GM19240 (cell line): ENCODE measurements around the gene LGALS9C.
"Not testable (repeated sequence)": the region's sequence is repeated elsewhere in the genome, so short reads cannot be mapped to it uniquely, and the experiment has no call there.

Experiments
- DNase-seq: peaks from one replicate; pipeline ENCODE4 v3.0.0; 2011; ENCODE audit warnings: low spot score; ENCODE audit not compliant: insufficient read length

LGALS9C gene

DNA sequence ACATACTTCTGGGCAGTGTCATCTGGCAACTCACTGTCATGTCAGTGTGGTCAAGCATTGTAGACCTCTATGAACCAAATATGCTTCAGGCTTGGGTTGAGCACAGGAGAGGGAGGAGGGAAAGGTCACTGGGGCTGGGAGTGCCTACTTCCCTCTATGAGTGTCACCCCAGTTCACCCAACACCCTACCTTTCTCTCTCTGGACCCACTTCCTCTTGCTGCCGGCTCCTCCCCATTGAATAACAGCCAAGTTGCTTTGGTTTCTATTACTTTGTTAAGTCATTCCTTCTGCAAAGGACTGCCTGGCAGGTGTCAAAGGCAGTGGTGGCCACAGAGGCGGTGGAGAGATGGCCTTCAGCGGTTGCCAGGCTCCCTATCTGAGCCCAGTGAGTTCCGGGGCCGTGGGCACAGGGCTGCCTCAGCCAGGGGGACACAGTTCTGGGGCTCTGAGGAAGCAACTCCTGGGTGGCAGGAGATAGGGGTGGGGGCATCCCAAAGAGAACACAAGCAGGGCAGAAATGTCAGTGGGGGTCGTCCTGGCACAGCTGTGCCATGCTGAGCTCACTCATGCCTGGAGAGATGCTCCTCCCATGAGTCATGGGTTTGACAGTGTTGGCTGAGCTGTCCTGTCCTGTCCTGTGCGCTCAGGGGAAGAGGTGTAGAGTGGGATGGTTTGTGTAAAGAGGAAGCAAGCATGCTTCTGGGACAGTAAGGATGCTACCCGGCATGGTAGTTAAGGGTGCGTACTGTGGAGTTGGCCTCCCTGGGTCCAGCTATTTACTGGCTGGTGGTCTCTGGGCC, at the start of gene LGALS9C:
Gene LGALS9C, plus strand, starts transcription at position 282 of the 801 bp plus-strand sequence. Its CDS starts 66 bp downstream, at position 348.
- DNase-seq = peak; percentile 19

DNA sequence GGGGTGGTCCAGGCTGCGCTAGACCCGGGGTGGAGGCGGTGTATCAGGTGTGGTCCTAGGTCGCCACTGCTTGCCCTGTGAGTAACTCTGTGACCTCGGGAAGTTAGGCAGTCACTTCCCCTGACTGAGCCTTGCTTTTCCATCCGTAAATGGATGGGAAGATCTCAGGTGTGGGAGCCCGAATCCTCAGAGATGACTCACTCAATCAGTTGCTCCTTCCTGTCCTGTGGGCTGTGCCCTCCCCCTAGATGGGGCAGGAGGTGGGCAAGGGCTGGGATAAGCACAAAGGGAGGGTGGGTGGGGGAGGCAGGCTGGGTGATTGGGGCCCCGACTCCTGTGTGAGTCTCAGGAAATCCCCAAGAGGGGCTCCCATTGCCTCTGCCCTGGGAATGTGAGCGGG, 44.4 kb upstream of the LGALS9C start:
- DNase-seq = not testable (repeated sequence)

DNA sequence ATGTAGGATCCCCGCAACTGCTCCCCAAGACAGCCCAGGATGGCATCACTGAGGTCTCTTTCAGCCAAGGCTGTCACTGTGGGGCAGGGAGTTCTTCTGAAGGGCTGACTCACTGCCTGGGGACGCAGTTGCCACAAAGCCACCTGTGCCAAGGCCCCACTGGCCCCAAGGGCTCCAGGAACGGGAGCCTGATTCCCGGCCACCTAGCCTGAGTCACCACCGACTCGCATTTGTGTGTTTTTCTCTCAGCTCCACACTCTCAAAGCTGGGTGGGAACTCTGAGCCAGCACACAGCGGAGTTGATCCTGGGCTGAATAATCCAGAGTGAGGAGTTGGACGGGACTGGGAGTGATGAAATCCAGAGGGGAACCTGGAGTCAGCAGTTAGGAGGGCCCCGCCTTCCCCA, 37.1 kb upstream of the LGALS9C start:
- DNase-seq = not testable (repeated sequence)

DNA sequence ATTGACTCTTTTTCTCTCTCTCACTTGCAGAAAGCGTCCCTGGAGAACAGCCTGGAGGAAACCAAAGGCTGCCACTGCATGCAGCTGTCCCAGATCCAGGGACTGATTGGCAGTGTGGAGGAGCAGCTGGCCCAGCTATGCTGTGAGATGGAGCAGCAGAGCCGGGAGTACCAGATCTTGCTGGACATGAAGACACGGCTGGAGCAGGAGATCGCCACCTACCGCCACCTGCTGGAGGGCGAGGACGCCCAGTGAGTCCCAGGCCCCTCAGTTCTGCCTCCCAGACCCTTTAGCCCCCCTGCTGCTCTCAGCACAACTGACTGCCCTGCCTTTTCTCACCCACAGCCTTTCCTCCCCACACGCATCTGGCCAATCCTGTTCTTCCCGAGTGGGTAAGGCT, 34.5 kb upstream of the LGALS9C start:
- not testable (repeated sequence) for DNase-seq

DNA sequence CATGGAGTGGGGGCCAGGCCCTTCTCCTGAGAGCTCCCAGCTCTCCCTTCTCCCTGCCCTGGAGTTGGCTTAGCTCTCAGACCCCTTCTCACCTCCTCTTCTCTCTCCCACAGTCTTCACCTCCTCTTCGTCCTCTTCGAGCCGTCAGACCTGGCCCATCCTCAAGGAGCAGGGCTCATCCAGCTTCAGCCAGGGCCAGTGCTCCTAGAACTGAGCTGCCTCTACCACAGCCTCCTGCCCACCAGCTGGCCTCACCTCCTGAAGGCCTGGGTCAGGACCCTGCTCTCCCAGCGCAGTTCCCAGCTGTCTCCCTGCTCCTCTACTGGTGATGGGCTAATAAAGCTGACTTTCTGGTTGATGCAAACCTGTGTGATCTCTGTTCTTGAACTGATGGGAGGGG, 34.1 kb upstream of the LGALS9C start:
- not testable (repeated sequence) for DNase-seq

DNA sequence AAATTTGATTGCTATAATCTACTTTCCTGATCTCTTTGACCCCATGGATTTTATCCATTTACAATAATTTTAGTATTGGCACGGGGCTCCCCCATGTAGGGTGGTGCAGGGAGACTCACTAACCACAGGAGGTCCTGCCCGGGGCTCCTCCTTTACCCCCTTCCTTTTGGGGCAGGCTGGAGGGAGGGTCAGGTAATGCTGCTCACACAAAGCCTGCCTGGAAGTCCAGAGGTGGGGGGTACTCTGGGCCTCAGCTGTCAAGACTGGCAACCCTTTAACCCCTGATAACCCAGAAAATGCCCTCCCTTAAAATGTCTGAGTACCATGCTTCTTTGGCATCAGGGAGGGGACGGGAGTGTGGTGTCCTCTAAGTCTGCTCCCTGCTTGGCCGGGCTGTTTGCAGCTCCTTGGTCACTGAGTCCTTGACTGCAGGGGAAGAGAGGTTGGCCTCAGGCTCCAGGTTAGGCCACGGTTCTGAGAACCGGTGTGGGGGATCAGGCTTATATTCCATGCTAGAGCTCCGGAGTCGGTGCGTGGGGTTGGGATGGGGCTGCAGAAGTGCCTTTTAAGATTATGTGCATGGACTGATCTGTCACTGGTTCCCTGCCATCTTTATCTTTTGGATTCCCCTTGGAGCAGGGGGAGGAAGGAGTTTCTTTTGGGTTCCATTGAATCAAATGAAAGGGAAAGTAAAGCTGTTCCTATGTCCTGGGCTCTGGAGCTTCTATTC, 28.9 kb upstream of the LGALS9C start:
- not testable (repeated sequence) for DNase-seq

DNA sequence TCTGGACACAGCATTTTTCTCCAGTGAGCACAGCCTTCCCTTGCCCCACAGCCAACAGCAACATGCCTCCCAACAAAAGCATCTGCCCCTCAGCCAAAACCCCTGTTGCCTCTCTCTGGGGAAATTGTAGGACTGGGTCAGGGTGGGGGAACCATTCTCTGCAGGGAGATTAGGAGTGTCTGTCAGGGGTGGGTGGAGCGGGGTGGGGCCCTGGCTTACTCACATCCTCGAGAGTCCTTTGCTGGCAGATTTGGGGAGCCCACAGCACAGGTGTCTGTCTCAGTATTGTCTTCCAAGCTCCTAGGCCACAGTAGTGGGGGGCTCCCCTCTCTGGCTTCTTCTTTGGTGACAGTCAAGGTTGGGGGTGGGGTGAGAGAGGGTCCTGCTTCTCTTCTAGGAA, 28.3 kb upstream of the LGALS9C start:
- DNase-seq = not testable (repeated sequence)

DNA sequence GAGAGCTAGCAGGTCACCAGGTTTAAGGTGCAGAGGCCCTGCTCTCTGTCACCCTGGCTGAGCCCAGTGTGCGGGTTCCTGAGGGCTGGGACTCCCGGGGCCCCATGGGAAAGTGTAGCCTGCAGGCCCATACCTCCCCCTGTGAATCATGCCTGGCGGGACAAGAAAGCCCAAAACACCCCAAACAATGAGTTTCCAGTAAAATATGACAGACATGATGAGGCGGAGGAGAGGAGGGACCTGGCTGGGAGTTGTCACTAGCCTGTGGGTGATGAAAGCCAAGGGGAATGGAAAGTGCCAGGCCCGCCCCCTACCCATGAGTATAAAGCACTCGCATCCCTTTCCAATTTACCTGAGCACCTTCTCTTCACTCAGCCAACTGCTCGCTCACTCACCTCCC, 26.8 kb upstream of the LGALS9C start:
- DNase-seq = not testable (repeated sequence)

DNA sequence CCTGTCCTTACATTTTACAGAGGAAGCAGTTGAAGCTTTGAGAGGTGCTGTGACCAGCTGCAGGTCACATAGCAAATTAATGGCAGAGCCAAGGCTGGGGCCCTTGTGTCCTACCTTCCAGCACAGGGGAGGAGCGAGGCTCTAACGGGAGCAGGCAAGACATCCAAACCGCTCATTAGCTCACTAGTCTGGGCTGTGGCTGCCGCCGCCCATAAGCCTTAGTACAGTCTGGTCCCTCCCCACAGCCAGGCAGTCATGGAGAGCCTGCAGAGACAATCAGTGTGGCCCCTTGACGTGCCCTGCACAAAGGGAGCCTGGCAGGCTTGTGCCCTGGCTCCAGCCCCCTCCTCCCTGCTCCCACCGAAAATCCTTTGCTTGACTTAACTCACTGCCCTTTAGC, 25.6 kb upstream of the LGALS9C start:
- not testable (repeated sequence) for DNase-seq

DNA sequence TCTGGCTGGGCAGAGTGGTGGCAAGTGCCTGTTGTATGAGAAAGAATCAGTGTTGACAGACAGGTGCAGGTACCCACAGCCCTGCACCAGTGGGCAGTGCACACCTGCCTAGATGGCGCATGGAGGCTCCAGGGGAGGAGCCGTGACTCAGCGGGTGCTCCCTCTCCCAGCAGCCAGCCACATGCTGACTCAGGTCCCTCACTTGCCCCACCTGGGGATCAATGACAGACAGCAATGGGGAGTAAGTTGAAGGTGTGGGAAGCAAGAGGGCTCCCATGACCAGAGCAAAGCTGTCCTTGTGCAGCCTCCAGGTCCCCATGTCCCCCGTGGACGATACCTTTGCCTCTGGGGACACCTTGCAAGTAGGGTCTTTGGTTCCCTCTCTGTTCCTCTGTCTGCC, 24.6 kb upstream of the LGALS9C start:
- not testable (repeated sequence) for DNase-seq

DNA sequence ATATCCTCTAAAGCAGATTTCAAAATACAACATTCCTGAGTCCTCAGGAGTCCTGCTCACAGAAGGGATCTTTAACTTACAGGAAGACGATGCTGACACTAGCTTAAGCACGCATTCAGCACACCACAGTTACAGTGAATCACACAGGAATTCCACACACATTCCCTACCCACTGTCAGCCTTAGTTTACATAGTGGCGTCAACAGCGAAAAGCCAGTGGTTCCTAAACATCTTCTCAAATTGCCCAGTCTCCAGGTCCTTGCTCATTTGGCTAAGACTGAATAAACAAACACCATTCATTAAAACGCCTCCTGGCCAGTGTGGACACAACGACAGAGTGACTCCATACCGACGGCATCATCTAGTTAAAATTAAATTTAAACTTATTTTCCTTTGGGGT, 17.6 kb upstream of the LGALS9C start:
- not testable (repeated sequence) for DNase-seq

DNA sequence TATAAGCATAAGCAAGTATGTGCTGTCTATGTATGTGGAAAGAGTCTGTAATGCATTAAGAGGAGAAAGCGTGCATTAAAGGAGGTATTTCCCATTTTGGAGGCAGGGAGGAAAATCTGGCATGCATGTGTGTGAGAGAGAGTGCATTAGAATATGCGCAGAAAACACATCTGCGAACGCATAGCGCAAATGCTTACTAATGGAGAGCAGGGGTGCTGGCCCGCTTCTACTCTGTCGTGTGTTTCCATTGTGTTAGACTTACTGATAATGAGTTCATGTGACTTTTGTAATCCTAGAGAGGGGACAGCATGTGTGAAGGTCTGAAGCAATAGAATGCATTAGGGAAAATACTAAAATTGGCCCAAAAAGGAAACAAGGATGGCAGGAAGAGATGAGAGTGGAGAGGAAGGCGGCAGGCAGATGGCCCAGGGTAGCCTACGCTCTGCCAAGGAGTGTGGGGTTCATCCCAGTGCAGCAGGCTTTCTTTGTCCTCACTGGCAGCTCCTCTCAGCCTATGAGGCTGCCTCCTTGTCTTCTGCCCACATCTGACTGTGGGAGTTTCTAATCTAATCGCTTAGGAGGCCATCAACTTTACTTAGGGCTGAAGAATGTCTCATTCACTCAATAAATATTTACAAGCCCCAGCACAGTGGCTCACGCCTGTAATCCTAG, 12.6 kb upstream of the LGALS9C start:
- not testable (repeated sequence) for DNase-seq

DNA sequence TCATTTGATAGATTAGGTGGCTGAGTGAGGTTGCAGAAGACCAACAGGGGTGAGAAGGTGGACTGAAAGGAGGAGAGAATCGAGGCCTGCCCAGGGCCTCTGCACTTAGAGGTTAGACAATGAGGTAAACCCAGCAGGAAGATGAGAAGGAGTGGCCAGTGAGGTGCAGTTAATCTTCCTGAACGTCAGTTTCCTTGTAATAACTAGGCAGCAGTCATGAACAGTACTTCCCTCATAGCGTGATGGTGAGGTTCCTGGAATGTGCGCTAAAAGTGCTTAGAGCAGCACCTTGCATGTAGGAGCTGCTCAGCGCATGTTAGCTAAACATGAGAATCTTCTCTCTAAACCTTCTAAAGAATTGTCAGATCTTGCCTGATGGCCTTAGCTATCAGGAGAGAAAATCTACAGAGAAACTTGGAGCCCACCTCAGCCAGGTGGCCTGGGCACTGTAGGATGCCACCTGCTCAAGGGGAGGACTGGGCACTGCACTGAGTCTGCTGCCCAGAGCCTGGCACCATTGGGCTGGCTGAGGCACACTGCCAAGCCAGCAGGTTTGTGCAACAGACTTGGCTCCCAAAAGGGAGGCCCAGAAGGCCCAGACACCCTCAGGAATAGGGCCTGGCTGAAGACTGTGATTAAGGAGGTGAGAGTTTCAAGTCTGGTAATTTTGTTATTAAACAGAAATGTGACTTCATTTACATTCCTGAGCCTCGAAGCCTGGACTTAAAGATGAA, 10.2 kb upstream of the LGALS9C start:
- not testable (repeated sequence) for DNase-seq

DNA sequence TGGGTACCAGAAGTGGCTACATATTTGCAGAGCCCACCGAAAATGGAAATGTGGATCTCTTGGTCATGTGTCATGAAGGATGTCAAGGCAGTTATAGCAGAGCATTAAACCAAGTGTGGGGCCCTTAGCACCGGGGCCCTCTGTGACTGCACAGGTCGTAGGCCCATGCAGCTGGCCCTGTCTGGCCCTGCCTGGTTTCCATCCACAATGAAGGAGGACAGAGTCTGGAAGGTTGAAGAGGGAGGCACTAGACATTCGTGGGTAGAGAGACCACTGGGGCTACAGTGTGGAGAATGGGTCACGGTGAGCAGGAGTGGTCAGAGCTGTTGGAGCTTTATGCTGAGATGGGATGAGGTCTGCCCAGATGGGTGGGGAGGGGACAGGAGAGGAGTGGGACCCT, 9.6 kb upstream of the LGALS9C start:
- not testable (repeated sequence) for DNase-seq

DNA sequence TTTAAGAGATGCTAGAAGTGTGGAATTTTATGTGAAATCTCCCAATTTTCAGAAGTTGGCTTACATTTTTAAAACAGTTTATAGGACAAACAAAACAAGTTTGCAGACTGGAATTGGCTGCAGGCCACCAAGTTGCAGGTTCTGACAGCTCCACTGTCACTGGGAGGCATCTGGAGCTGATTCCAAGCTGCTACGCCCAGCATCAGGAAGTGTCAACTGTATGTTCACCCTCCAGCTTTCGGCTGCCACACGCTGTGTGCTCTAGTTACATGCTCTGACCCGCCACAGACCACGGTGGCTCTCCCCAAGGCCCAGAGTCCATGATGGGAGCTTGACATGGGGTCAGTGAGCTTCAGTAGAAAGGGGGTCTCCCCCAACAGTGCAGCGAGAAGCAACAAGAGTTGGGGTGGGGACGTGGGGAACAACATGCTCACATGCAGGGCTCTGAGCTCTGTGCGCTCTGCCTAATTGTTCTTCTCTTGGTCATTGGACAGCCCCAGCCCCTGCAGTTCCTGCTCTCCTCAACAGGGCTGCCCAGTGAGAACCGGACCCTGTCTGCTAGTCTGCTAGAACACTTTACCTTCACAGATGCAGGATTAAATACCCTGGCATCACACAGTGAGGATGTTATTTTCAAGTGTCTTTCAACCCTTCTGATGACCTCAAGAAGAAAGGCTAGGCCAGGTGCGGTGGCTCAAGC, 8.0 kb upstream of the LGALS9C start:
- DNase-seq = not testable (repeated sequence)

DNA sequence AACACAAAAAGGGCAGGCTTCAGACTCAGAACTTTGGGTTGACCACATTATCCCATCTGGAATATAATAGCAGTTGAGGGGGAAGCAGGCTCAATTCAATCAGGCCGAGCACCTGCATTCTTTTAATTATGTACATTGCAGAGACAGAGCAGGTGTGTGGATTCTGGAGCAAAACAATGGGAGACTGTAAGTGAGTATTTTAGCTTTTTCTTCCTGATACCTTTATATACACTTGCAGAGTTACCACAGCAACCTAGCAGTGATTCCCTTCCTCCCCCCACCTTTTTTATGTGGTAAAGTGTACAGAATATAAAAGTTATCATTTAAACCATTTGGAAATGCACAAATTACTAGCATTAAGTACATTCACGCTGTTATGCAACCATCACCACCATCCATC, 6.8 kb upstream of the LGALS9C start:
- not testable (repeated sequence) for DNase-seq

DNA sequence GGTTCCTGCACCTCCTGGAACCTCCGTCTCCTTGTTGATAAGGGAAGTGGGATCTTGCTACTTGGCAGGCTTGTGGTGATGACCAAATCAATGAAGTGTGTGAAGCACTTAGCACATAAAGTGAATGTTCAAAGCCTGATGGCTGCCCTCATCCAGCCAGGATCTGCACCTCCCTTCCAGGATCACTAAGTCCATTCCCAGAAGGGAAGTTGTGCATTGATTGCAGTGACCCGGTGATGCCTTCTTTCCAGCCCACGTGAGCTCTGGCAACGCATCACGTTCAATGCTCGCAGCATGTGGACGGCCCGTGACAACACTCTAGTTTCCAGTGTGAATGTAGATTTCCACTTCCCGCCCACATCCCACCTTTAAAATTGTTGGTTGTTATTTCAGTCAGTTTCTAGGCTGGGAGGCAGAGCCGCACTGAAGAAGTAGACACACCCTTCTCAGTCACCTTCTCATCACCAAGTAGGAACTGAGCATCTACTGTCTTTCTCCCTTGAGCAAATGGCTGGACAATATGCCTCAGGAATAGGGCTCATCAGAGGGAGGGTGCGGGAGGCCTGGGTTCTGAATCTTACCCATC, 6.2 kb upstream of the LGALS9C start:
- DNase-seq = not testable (repeated sequence)

DNA sequence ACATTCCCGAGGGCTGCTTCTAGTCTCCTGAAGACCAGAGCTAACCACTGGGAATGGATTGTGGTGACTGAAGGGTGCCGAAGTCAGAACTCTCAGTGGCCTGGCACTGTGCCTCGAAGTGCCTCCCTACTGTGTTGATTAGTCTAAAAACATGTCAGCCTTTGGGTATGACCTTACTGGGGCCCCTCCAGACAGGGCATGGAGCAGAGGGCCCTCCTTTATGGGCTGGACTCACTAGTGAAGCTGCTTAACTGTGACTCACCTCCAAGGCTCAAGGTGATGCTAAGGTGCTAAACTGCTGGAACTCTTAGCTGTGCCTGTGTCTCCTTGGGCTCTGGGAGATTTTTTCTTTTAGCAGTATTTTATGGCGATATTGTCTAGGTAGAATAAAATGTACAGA, 2.6 kb upstream of the LGALS9C start:
- not testable (repeated sequence) for DNase-seq

DNA sequence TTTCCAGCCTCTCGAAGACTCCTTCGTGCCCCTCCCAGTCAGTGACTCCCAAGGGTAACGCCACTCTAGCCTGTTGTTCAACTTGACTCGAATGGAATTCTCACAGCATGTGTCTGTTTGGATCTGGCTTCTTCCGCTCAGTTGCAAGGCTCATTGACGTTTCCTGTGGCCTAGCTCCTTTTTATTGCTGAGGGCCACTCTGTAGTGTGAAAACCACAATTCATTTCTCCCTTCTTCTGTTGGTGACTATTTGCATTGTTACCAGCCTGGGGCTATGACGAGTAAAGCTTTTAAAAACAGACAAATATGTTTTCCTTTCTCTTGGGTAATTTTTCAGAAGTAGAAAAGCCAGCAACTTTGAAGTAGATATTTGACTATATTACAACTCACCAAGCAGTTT, 1.8 kb upstream of the LGALS9C start:
- not testable (repeated sequence) for DNase-seq

DNA sequence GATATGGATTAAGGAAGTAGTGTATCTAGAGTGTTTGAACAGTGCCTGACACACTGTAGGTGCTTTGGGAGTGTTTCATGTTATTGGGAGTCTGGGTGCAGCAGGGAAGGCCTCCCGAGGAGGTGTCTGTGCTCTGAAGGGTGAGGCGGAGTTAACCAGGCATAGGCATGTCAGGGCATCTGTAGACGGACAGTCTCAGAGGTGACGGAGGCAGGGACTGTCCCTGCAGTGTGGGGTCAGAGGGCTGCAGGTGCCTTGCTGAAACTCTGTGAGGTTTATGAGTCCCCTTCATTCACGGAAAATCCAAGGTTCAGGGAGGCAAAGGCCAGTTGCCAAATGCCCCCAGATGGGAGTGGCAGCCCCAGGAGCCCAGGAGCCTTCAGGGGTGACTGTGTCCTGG, 778 bp downstream of the LGALS9C start:
- not testable (repeated sequence) for DNase-seq
